Panc1 (cell line): ENCODE data around the gene RAPGEF5. TPM values are rescaled to one million over a fixed set of nuclear protein-coding genes. Genes with fewer than 3 reads are reported as not detected.

Experiments used
- ATAC-seq: fragments of 200-7000 bp; cut with Tn5 transposase; 2 replicates; pipeline ENCODE4 v1.9.1; 2020; ENCODE audit warnings: mild to moderate bottlenecking, moderate library complexity
- BruUV-seq: library from RNA; stranded (reverse); fragments of 400-500 nt; replicated peaks from 2 replicates; lab custom pipeline; 2021; lab: Mats Ljungman, UMichigan
- CTCF ChIA-PET: fragments of 300-600 bp; sonication (Branson Sonifier 250); formaldehyde crosslinking; loops from one replicate; lab custom pipeline; 2022; ENCODE audit warnings: antibody characterized with exemption; lab: Charles Lee
- POLR2A ChIA-PET: fragments of 300-600 bp; sonication (Branson Sonifier 250); formaldehyde crosslinking; loops from one replicate; lab custom pipeline; 2022; ENCODE audit warnings: antibody characterized with exemption; lab: Charles Lee
- DNase-seq: peaks from one replicate; pipeline ENCODE4 v3.0.0-alpha.2; 2010; ENCODE audit warnings: low read depth, low spot score
- H3K27ac ChIP-seq: 2 replicates; pipeline ENCODE4 v1.5.1; 2011; ENCODE audit warnings: mild to moderate bottlenecking, low read length, inconsistent platforms
- H3K27me3 ChIP-seq: fragments of 200-500 bp; sonication (Bioruptor generic); 2 replicates; pipeline ENCODE4 v1.6.0; 2014; ENCODE audit warnings: low read length, inconsistent platforms; ENCODE audit not compliant: control insufficient read depth, insufficient read depth
- H3K36me3 ChIP-seq: fragments of 200-500 bp; sonication (Bioruptor generic); 2 replicates; pipeline ENCODE4 v1.5.1; 2014; ENCODE audit warnings: inconsistent platforms, mild to moderate bottlenecking, low read length, moderate library complexity; ENCODE audit not compliant: control insufficient read depth, insufficient read depth
- H3K4me1 ChIP-seq: 2 replicates; pipeline ENCODE4 v1.5.1; 2011; ENCODE audit warnings: inconsistent platforms, mild to moderate bottlenecking, low read length, moderate library complexity; ENCODE audit not compliant: control insufficient read depth, insufficient read depth
- H3K4me3 ChIP-seq, 2 experiments: 2 replicates each; pipeline ENCODE4 v1.5.1; 2011 to 2012; ENCODE audit warnings: low read depth in 2 of 2, low read length in 2 of 2, mild to moderate bottlenecking in 2 of 2, inconsistent platforms in 1 of 2, moderate library complexity in 1 of 2
- H3K9me3 ChIP-seq: fragments of 200-500 bp; sonication (Bioruptor generic); 2 replicates; pipeline ENCODE4 v1.5.1; 2014; ENCODE audit warnings: low read depth, mild to moderate bottlenecking, inconsistent platforms, low read length, moderate library complexity; ENCODE audit not compliant: control insufficient read depth, insufficient read depth
- CTCF ChIP-seq: fragments of 450-650 bp; IDR thresholded peaks from 2 replicates; pipeline ENCODE4 v1.5.1; 2017; ENCODE audit warnings: mild to moderate bottlenecking
- POLR2AphosphoS5 ChIP-seq: IDR thresholded peaks from 2 replicates; pipeline ENCODE4 v1.6.1; 2012; ENCODE audit warnings: mild to moderate bottlenecking, low read depth, low read length, moderate library complexity
- REST ChIP-seq, 2 experiments: IDR thresholded peaks; 2 replicates each; pipeline ENCODE4 v1.6.1; 2011 to 2012; ENCODE audit warnings: low read depth in 2 of 2, control low read depth in 1 of 2, low read length in 1 of 2, mild to moderate bottlenecking in 1 of 2, moderate library complexity in 1 of 2; ENCODE audit not compliant: insufficient read depth in 1 of 2
- SIN3A ChIP-seq: IDR thresholded peaks from 2 replicates; pipeline ENCODE4 v1.6.1; 2012; ENCODE audit warnings: low read depth, mild to moderate bottlenecking, low read length, moderate library complexity, borderline replicate concordance; ENCODE audit not compliant: insufficient read depth
- TCF7L2 ChIP-seq: IDR thresholded peaks from 2 replicates; pipeline ENCODE4 v1.6.1; 2011; ENCODE audit warnings: mild to moderate bottlenecking, low read depth, low read length, inconsistent platforms
- in situ Hi-C: cut with HindIII; loops from 2 replicates; pipeline ENCODE4 v1.10.0; 2016; ENCODE audit warnings: low sequenced_read_pairs, low pct_unique_long_range_greater_than_20kb
- intact Hi-C: fragments of 100-400 bp; cut with micrococcal nuclease; formaldehyde crosslinking; loops from one replicate; pipeline ENCODE4 v1.10.0; 2022; ENCODE audit not compliant: unreplicated experiment
- total RNA-seq: library from RNA; stranded (reverse); gene quantifications from one replicate; pipeline ENCODE4 v1.2.1, GENCODE V29; 2021; ENCODE audit not compliant: unreplicated experiment

Gene RAPGEF5
- total RNA-seq, 1 experiment from 2014 or later: 1.4 TPM

GRCh38 chr7:22343071-22343470, 13.9 kb downstream of the RAPGEF5 start:
- intact Hi-C loops (no loop called here), in situ Hi-C loops (no loop called here)
- Histone ChIP-seq H3K27ac (no peak overlapping the region), H3K27me3 (no peaks in the 10 kb centered on the region), H3K4me3 (no peak overlapping the region), H3K36me3 (no peaks in the 10 kb centered on the region), H3K9me3 (no peaks in the 10 kb centered on the region), H3K4me1 (no peaks in the 10 kb centered on the region)
- ChIA-PET CTCF (no interaction called here), POLR2A (no interaction called here)
- ATAC-seq (no peak), DNase-seq (no peak)
- TF ChIP-seq CTCF (no peak), REST (IDR thresholded peaks at IDR 0.05; ENCODE audit: insufficient read depth in 1 of 2, low read depth in 2 of 2, low read length in 1 of 2) (no peak), SIN3A (no peak), POLR2AphosphoS5 (no peak), TCF7L2 (no peak)
- no TSS peak for BruUV-seq

- in situ Hi-C loops: no loop called here
- Histone ChIP-seq H3K9me3 (no peaks in the 10 kb centered on the region), H3K36me3 (no peaks in the 10 kb centered on the region), H3K27me3 (no peaks in the 10 kb centered on the region), H3K4me1 (no peaks in the 10 kb centered on the region), H3K27ac (no peak overlapping the region), H3K4me3 (no peak overlapping the region)
- intact Hi-C loops: no loop called here
- TF ChIP-seq SIN3A (no peak), POLR2AphosphoS5 (no peak), REST (IDR thresholded peaks at IDR 0.05; ENCODE audit: insufficient read depth in 1 of 2, low read depth in 2 of 2, low read length in 1 of 2) (no peak), CTCF (no peak), TCF7L2 (no peak)
- DNase-seq (no peak), ATAC-seq (no peak)
- ChIA-PET CTCF (no interaction called here), POLR2A (no interaction called here)
- no TSS peak for BruUV-seq
These were observed 17.1 kb downstream of the RAPGEF5 start for GRCh38 chr7:22339725-22340390.
